Upper lobe of left lung (tissue), 6 donors: Measurements from ENCODE around the gene PLEKHG4B. TPM values are rescaled to one million over a fixed set of nuclear protein-coding genes. Genes with fewer than 3 reads are reported as not detected.
"Not testable (repeated sequence)": the region's sequence is repeated elsewhere in the genome, so short reads cannot be mapped to it uniquely, and the experiment has no call there.

ENCODE experiments used
- ATAC-seq, 2 donors: fragments of 200-7000 bp; cut with Tn5 transposase; one replicate each; pipeline ENCODE4 v1.9.1; 2022; ENCODE audit warnings: mild to moderate bottlenecking in 2 of 2, moderate library complexity in 2 of 2; ENCODE audit not compliant: low FRiP score in 2 of 2
- DNase-seq, 2 donors: peaks; one replicate each; pipeline ENCODE4 v3.0.0-alpha.2; 2019 to 2020
- H3K27ac ChIP-seq, 4 donors: fragments of 200-600 bp; sonication (generic); one replicate each; pipeline ENCODE4 v1.5.1; 2016 to 2019
- H3K27me3 ChIP-seq, 4 donors: fragments of 200-600 bp; sonication (generic); one replicate each; pipeline ENCODE4 v1.5.1; 2017 to 2019
- H3K36me3 ChIP-seq, 4 donors: fragments of 200-600 bp; sonication (generic); one replicate each; pipeline ENCODE4 v1.5.1; 2016 to 2019
- H3K4me1 ChIP-seq, 4 donors: fragments of 200-600 bp; sonication (generic); one replicate each; pipeline ENCODE4 v1.5.1; 2018 to 2019
- H3K4me3 ChIP-seq, 4 donors: fragments of 200-600 bp; sonication (generic); one replicate each; pipeline ENCODE4 v1.5.1; 2017 to 2019; ENCODE audit warnings: mild to moderate bottlenecking in 2 of 4, moderate library complexity in 1 of 4
- H3K9me3 ChIP-seq, 4 donors: fragments of 200-600 bp; sonication (generic); one replicate each; pipeline ENCODE4 v1.5.1; 2018 to 2019
- CTCF ChIP-seq, 6 experiments: fragments of 450-650 bp in 4 of 6; fragments of 200-600 bp in 2 of 6; sonication (generic) in 2 of 6; IDR thresholded peaks; one replicate each; pipeline ENCODE4 v1.5.1; 2016 to 2019; ENCODE audit warnings: antibody characterized with exemption in 6 of 6
- EP300 ChIP-seq, 4 donors: sonication (generic); formaldehyde crosslinking; IDR thresholded peaks; one replicate each; pipeline ENCODE4 v1.5.1; 2017; ENCODE audit warnings: antibody characterized with exemption in 4 of 4, control low read depth in 2 of 4
- POLR2A ChIP-seq, 4 donors: fragments of 450-650 bp; IDR thresholded peaks; one replicate each; pipeline ENCODE4 v1.5.1; 2016 to 2017; ENCODE audit warnings: antibody characterized with exemption in 4 of 4, mild to moderate bottlenecking in 2 of 4
- POLR2AphosphoS5 ChIP-seq, 2 donors: sonication (generic); formaldehyde crosslinking; IDR thresholded peaks; one replicate each; pipeline ENCODE4 v1.5.1; 2017; ENCODE audit warnings: antibody characterized with exemption in 2 of 2
- WGBS, 2 donors: methylation state at CpG; one replicate each; pipeline ENCODE4 v1.1.5; 2017 to 2018; 5-methylcytosine and 5-hydroxymethylcytosine counted together
- total RNA-seq, 6 donors: library from RNA; depleted of rRNA in 4 of 6; stranded (reverse); fragments of >200 nt in 4 of 6; gene quantifications; one replicate each; pipeline versions ENCODE4 v1.1.0 to v1.2.1, GENCODE V29; 2016 to 2021
- donor health status: DM: no; HTN: no; CAD: no; lungs with moderate emphysema.
- donor health status: DM: no; HTN: yes; CAD: no; lungs with severe emphysema.

PLEKHG4B gene
- total RNA-seq, 6 donors from 2014 or later: 0.40 to 5.9 (median 2.9) TPM

- Histone ChIP-seq H3K9me3 (no peaks in the 10 kb centered on the region), H3K36me3 (no peaks in the 10 kb centered on the region), H3K4me1 (peaks cover 0 to 12% (median 5%) of the 10 kb centered on the region in 4 donors), H3K27me3 (peaks cover 0 to 6% (median 3%) of the 10 kb centered on the region in 4 donors), H3K27ac (no peak overlapping the region), H3K4me3 (no peak overlapping the region)
- DNase-seq (peak in 1 of 2 donors; percentile 82), ATAC-seq (no peak)
- TF ChIP-seq POLR2AphosphoS5 (IDR thresholded peaks at IDR 0.05) (no peak), CTCF (IDR thresholded peaks at IDR 0.05) (no peak), EP300 (IDR thresholded peaks at IDR 0.05) (no peak), POLR2A (IDR thresholded peaks at IDR 0.05) (no peak)
- WGBS, 2 donors: 91 to 94% methylated on average over 24 to 36 of the region's 36 CpGs
These were observed 102.7 kb downstream of the PLEKHG4B start for GRCh38 chr5:194603-195209.

- Histone ChIP-seq H3K4me1 (peaks cover 0 to 12% (median 5%) of the 10 kb centered on the region in 4 donors), H3K36me3 (no peaks in the 10 kb centered on the region), H3K27me3 (peaks cover 0 to 6% (median 3%) of the 10 kb centered on the region in 4 donors), H3K9me3 (no peaks in the 10 kb centered on the region), H3K27ac (no peak overlapping the region), H3K4me3 (no peak overlapping the region)
- DNase-seq (no peak), ATAC-seq (no peak)
- no peak for TF ChIP-seq POLR2A (IDR thresholded peaks at IDR 0.05)
- TF ChIP-seq CTCF (IDR thresholded peaks at IDR 0.05): no peak
- TF ChIP-seq POLR2AphosphoS5 (IDR thresholded peaks at IDR 0.05): no peak
- TF ChIP-seq EP300 (IDR thresholded peaks at IDR 0.05): no peak
- 78 to 83% methylated on average over 24 to 33 of the region's 33 CpGs for WGBS, 2 donors
These were observed 103.6 kb downstream of the PLEKHG4B start for GRCh38 chr5:195401-196160.

GRCh38 chr5:196350-196749, 104.4 kb downstream of the PLEKHG4B start:
- 90% methylated on average over 5 of the region's 10 CpGs; no CpG with 5 or more reads in 1 of the 2 donors for WGBS, 2 donors
- Histone ChIP-seq H3K4me3 (no peak overlapping the region), H3K4me1 (peaks cover 0 to 7% (median 2%) of the 10 kb centered on the region in 4 donors), H3K36me3 (no peaks in the 10 kb centered on the region), H3K27ac (no peak overlapping the region), H3K9me3 (no peaks in the 10 kb centered on the region), H3K27me3 (peaks cover 0 to 6% (median 3%) of the 10 kb centered on the region in 4 donors)
- ATAC-seq (no peak), DNase-seq (no peak)
- TF ChIP-seq POLR2A (IDR thresholded peaks at IDR 0.05): no peak
- TF ChIP-seq POLR2AphosphoS5 (IDR thresholded peaks at IDR 0.05): no peak
- no peak for TF ChIP-seq EP300 (IDR thresholded peaks at IDR 0.05)
- no peak for TF ChIP-seq CTCF (IDR thresholded peaks at IDR 0.05)

GRCh38 chr5:197031-197430, 105.1 kb downstream of the PLEKHG4B start:
- H3K4me1 ChIP-seq, H3K27me3 ChIP-seq, H3K9me3 ChIP-seq, H3K27ac ChIP-seq, H3K36me3 ChIP-seq, ATAC-seq, DNase-seq, H3K4me3 ChIP-seq: not testable (repeated sequence)
- WGBS, 2 donors: 66 to 68% methylated on average over 18 of the region's 18 CpGs

- TF ChIP-seq POLR2A (IDR thresholded peaks at IDR 0.05) (no peak), EP300 (IDR thresholded peaks at IDR 0.05) (no peak), POLR2AphosphoS5 (IDR thresholded peaks at IDR 0.05) (no peak), CTCF (IDR thresholded peaks at IDR 0.05) (no peak)
- Histone ChIP-seq H3K9me3 (no peaks in the 10 kb centered on the region), H3K4me1 (no peaks in the 10 kb centered on the region), H3K36me3 (peaks cover 0 to 2% (median 0%) of the 10 kb centered on the region in 4 donors), H3K27ac (no peak overlapping the region), H3K27me3 (no peaks in the 10 kb centered on the region), H3K4me3 (no peak overlapping the region)
- ATAC-seq (no peak), DNase-seq (no peak)
- 95 to 96% methylated on average over 9 to 11 of the region's 12 CpGs for WGBS, 2 donors
These were observed 106.0 kb downstream of the PLEKHG4B start for GRCh38 chr5:197892-198489.
